Measurements from ENCODE around the gene CDC25A.

The CDC25A gene

DNA sequence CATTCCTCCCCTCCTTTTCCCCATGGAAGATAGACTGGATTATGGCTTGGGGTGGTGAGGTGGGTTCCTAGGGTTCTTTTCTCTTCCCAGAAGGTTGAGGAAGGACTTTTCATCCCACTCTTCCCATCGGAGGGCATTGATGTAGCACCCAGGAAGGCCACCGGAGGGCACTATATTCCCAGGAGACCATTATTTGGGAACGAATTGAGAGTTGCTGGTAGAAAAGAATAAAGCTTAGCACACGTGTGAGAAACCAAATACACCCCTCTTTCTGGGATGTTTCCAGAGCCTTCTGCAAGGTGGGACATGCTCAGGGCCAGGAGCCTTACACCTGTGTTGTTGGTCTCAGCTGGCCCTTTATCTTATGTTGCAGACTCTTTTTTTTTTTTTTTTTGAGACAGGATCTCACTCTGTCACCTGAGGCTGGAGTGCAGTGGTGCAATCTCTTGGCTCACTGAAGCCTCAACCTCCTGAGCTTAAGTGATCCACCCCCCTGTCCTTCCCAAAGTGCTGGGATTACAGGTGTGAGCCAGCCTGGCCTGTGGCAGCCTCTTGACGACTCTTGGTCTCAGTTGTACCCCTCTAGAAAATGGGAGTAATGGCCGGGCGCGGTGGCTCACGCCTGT lies 6.3 kb upstream of the CDC25A start:
- peak; percentile 29 for DNase-seq

- DNase-seq, result no peak
Observed at GRCh38 chr3:48190911-48191310, 2.7 kb upstream of the CDC25A start.

DNA sequence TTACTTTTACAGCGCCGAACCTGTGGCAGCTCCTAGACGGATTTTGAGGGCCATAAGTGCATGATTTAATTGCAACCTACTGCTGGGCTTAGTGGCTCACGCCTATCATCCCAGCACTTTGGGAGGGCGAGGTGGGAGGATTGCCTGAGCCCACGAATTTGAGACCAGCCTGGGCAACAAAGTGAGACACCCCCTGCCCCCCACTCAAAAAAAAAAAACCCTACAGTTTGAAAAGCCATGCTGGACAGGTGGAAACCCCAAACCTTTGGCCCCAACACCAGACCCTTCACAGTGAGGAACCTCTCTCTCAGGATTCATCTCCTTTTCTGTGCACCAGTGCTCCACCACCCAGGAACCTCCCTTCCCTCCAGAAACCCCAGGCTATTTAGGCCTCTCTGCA lies 1.1 kb upstream of the CDC25A start:
- DNase-seq, result no peak

DNA sequence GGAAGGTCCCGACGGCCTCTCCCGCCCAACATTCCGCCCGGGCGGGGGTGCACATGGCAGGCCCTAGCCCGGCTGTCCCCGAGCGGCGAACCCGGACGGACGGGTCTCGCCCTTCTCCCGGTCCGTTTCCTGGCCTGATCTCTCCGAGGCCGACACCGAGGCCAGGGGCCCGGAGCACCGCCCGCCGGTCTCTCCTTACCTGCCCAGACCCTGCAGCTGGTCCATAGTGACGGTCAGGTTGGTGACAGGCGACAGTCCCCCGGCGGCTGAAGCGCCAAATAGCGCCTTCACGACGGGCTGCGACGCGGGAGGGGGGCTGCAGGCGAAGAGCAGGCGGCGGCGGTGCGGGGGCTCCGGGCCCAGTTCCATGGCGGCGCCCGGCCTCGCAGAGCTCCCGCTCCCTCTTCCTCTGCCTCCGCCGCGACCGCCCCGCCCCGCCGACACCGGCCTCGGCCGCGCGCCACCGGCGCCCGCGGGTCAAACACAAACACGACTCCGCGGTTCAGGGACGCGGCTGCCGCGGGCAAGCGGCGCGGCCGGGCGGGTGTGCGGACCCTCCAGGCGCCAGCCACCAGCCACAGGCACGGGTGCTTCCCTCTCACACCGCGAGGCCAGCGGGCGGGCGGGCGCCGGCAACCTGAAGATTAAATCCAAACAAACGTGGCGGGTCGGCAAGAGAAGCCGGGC lies 495 bp downstream of the CDC25A start:
- no peak for DNase-seq

DNA sequence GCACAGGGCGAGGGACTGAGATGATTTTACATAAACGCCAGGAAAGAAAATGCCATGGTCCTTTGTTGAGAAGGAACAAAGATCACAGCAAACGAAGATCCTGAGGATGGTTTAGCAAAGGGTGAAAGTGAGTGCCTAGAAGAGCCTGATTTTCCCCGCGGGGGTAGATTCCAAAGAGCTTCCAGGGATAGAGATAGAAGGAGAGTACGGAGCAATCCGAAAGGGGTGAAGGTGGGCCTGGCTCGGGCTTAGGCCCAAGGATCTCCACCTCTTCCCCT lies 977 bp downstream of the CDC25A start:
- DNase-seq, result no peak

DNA sequence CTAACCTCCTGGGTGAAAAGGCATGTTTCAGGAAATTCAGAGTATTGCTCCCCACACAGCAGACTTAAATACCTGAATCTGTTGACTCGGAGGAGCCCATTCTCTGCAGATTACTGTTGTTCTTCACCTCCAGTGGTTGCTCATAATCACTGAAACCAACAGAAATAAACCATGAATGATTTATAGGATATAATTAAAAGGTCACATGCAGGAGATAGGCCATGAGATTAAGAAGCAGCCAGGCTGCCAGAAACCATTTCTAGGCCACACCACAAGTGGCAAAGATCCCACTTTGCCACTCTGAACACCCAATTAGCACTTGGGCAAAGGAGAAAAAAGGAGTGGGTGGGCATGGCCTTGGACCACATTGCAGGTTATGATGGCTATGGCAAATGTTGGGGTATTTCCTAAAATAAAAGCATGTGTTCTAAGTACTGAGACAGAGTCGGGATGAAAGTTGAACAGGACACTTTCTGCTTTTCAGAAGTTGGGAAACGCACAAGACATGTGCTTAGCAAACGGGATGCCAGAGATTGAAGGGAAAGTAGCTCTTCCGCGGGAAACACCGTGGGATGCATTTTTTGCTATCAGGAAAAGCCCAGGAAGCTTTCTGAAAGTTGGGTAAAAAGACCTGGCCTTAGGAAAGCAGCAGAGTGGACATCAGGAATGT lies 1.5 kb downstream of the CDC25A start:
- no peak for DNase-seq

DNA sequence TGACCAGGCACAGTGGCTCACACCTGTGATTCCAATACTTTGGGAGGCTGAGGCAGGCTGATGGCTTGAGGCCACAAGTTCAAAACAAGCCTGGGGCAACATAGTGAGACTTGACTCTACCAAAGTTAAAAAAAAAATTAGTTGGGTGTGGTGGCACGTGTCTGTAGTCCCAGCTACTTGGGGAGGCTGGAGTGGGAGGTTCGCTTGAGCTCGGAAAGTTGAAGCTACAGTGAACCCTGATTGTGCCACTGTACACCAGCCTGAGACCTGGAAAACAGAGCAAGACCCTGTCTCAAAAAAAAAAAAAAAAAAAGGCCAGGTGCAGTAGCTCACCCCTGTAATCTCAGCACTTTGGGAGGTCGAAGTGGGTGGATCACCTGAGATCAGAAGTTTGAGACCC lies 3.1 kb downstream of the CDC25A start:
- DNase-seq, result no peak

- no peak for DNase-seq
Observed at GRCh38 chr3:48184299-48184698, 3.9 kb downstream of the CDC25A start.

- DNase-seq, result no peak
Observed at GRCh38 chr3:48180531-48181253, 7.5 kb downstream of the CDC25A start.

DNA sequence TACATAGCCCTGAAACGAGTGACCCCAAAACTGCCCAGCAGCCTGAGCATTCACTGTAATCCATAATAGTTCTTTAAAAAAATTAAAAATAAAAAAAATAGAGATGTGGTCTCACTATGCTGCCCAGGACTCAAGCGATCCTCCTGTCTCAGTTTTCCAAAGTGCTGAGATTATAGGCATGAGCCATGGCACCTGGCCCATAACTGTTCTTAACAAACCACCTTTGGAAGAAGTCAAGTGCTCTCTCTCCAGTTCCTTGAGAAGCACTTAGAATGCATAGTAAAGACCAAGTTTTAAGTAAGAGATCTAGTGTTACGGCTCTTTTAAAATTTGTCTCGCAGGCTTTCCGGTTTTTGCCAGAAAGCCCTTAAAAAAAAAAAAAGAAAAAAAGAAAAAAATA lies 8.2 kb downstream of the CDC25A start:
- no peak for DNase-seq

DNA sequence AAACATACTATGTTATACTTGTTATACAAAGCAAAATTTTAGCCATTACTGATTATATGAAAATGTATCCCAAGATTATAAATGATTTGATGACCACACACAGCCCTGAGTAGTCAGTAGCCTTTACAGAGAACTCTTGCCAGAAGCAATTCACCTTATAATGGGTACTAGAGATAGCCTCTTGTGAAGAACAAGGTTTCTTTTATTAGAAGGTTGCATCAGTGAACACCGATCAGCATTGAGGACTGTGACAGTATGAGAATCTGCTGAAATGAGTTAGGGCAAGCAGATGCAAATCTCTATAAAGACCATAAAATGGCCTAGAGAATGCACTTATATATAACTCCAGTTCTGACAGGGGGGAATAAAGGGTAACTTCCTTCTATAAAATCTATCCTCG lies 10.1 kb downstream of the CDC25A start:
- DNase-seq, result no peak

DNA sequence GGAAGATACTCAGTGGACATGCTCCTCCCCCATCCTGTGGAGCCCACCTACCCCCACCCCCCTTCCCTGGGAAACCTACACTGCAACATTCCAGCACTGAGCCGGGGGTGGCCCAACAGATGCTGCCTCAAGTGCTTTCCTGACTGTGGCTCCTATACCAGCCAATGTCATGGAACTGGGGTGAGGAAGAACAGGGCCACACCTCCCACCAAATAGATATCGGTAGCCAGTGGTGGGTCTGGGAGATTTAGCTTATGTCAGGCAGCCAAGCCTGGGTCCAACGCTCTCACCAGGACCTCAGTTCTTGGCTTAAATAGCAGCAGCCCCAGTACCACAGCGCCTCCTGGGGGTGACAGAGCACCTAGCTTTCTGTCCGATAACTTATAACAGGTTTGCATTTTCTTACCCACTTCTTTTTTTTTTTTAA lies 30.3 kb downstream of the CDC25A start:
- peak; percentile 4 for DNase-seq

- DNase-seq, result no peak
Observed at GRCh38 chr3:48157202-48157840, 30.9 kb downstream of the CDC25A start.

DNA sequence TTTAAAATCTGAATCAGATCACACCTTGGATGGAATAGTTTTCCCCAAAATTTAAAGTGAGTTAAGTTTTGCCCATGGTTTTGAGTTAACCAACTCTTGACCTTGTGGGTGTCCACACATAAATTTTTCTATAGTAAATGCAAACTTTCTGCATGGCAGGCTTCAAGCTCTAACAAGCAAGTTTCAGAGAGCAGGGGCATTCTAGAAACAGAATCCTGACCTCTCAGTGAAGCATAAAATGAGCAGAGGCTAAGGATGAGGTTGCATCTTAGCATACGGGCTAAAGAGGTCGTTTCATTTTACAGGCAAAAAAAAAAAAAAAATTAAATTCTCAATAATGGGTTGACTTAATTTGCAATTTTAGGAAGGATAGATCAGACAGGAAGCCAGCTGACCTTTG lies 32.1 kb downstream of the CDC25A start:
- DNase-seq, result no peak

GRCh38 chr3:48155122-48155521 lies 33.1 kb downstream of the CDC25A start:
- no peak for DNase-seq

- no peak for DNase-seq
Observed at GRCh38 chr3:48151807-48152427, 36.3 kb downstream of the CDC25A start.

DNA sequence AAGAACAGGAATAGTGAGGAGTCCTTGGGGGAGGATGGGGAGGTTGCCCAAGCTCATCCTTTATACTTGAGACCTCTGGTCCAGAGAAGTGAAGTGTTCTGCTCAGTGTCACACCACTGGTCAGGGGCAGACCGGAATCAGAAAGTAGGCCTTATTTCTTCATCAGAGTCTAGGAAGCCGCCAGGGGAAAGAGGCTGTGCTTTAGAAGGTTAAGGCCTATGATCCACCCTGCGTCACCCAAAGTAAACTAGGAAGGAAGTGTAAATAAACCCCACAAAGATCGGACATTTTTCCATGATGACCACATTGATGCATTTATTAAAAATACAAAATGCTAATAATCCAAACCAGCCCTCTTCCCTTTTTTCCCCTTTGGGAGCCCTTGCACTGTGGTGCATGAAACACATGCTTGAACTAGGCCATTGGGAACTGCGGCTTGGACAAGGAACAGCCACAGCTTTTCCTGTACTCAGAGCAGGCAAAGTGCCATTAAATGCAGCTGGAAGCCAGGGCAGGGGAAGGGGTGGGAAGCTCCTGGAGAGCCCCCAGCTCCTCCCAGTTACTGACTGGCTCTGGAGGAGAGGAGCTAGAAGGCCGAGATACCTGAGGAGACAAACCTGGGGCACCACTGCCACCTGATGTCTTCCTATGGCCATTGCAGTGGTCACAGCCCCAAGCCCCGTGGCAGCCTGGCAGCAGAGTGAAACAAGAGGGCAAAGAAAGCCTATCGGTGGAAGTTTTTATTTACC lies 37.0 kb downstream of the CDC25A start:
- peak; percentile 65 for DNase-seq

DNA sequence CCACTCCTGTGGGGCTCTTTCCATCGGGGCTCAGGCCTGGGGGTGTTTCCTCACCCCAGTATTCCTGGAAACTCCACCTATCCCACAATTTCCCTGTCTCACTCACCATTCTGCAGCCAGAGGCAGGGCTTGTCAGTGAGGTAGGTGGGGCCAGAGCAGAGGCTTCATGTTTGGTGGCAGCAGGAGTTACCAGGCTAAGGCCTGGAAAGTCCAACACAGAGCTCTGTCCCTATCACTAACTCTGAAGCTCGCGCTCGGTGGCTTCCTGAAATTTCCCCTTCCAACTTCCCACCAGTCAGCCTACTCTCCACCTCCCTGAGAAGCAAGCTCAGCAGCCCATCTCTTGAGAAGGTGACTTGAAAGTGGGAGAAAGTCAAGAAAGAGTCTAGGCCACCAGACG lies 44.2 kb downstream of the CDC25A start:
- no peak for DNase-seq

DNA sequence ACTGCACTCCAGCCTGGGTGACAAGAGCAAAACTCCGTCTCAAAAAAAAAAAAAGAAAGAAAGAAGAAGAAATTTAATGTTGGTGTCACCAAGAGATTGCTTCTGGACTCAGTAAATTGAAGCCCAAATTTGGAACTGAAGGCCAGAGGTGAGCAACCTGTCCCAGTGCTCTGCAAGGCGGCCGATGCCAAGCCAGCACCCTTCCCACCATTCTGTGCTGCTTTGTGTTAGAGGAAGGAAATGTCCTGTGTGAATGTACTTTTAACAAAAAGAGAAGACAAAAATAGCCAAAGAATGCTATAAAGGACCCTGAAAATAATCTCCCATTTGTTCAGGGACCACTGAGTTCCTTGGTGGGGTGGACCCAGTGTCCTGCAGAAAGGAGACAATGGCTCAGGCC lies 44.6 kb downstream of the CDC25A start:
- no peak for DNase-seq

GRCh38 chr3:48142316-48142870 lies 45.8 kb downstream of the CDC25A start:
- DNase-seq, result no peak

GRCh38 chr3:48141604-48142137 lies 46.5 kb downstream of the CDC25A start:
- DNase-seq, result no peak
